Uterus (tissue), 2 donors: ENCODE results near the gene COPB2.

Experiments used
- POLR2A ChIP-seq, 2 donors: fragments of 450-650 bp; IDR thresholded peaks; one replicate each; pipeline ENCODE4 v1.6.1; 2016; ENCODE audit warnings: antibody characterized with exemption in 2 of 2, mild to moderate bottlenecking in 1 of 2, moderate library complexity in 1 of 2
- TF ChIP-seq, protein P1 (sequence below), 4 experiments: fragments of 200-600 bp in 2 of 4; fragments of 450-650 bp in 2 of 4; sonication (generic) in 2 of 4; IDR thresholded peaks; one replicate each; pipeline ENCODE4 v1.5.1; 2016 to 2019; ENCODE audit warnings: antibody characterized with exemption in 4 of 4, mild to moderate bottlenecking in 2 of 4, moderate library complexity in 1 of 4

DNA sequence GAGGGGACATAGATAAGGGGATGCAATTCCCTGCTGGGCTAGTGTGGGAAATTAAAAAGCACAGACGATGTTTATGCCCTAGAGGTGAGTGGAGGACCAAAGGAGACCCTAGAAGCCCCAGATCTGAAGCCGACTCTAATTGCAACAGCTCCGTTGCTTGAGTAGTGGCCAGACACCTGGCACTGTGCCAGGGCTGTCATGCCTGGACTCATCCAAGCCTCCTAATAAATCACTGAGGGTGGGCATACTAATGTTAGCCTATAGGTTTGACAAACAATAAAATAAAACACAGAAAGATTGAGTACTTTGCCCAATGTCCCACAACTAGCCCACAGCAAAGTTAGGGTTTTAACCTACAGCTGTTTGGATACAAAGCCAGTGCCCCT, 71.0 kb downstream of the COPB2 start:
- no peak for TF ChIP-seq POLR2A (IDR thresholded peaks at IDR 0.05)
- TF ChIP-seq, protein P1, sequence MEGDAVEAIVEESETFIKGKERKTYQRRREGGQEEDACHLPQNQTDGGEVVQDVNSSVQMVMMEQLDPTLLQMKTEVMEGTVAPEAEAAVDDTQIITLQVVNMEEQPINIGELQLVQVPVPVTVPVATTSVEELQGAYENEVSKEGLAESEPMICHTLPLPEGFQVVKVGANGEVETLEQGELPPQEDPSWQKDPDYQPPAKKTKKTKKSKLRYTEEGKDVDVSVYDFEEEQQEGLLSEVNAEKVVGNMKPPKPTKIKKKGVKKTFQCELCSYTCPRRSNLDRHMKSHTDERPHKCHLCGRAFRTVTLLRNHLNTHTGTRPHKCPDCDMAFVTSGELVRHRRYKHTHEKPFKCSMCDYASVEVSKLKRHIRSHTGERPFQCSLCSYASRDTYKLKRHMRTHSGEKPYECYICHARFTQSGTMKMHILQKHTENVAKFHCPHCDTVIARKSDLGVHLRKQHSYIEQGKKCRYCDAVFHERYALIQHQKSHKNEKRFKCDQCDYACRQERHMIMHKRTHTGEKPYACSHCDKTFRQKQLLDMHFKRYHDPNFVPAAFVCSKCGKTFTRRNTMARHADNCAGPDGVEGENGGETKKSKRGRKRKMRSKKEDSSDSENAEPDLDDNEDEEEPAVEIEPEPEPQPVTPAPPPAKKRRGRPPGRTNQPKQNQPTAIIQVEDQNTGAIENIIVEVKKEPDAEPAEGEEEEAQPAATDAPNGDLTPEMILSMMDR (IDR thresholded peaks at IDR 0.05) = no peak
